Peyer's patch (tissue), 4 donors: ENCODE data around the gene LHX3.

Source experiments
- POLR2A ChIP-seq, 2 donors: fragments of 450-650 bp; IDR thresholded peaks; one replicate each; pipeline ENCODE4 v1.5.1; 2017; ENCODE audit warnings: antibody characterized with exemption in 2 of 2, mild to moderate bottlenecking in 2 of 2, moderate library complexity in 2 of 2
- TF ChIP-seq, protein P1 (sequence below), 6 experiments: fragments of 450-650 bp in 4 of 6; fragments of 200-600 bp in 2 of 6; sonication (generic) in 1 of 6; IDR thresholded peaks; one replicate each; pipeline ENCODE4 v1.5.1; 2017 to 2019; ENCODE audit warnings: antibody characterized with exemption in 6 of 6, mild to moderate bottlenecking in 3 of 6, moderate library complexity in 1 of 6

DNA sequence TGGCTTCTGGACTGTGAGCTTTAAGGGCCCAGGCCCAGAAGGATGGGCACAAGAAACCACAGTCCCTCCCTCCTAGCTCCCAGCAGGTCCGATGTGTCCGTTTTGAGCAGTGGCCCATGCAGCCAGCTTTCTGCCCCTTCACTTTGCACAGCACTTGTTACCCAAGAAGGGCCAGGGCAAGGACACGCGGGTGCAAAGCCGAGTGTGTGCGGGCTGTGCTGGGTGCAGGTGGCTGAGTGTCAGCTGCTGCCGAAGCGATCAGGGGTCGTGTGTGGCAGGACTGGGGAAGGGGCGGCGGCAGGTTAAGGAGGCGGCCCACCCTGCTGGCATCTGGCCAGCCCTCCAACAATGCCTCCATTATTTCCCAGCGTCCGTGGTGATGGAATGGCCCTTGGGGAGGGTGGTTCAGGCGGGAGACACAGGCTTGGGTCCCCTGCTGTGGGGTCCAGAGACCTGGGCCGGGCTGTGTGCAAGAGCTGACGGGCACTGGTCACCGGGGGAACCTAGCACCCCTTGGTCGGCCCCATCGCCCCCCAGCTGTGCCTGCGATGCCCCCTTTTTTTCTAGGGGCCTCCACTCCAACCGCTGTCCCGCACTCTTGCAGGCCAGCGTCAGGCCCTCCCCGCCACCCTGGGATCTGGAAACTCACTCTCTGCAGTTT lies 653 bp downstream of the LHX3 start:
- TF ChIP-seq, protein P1, sequence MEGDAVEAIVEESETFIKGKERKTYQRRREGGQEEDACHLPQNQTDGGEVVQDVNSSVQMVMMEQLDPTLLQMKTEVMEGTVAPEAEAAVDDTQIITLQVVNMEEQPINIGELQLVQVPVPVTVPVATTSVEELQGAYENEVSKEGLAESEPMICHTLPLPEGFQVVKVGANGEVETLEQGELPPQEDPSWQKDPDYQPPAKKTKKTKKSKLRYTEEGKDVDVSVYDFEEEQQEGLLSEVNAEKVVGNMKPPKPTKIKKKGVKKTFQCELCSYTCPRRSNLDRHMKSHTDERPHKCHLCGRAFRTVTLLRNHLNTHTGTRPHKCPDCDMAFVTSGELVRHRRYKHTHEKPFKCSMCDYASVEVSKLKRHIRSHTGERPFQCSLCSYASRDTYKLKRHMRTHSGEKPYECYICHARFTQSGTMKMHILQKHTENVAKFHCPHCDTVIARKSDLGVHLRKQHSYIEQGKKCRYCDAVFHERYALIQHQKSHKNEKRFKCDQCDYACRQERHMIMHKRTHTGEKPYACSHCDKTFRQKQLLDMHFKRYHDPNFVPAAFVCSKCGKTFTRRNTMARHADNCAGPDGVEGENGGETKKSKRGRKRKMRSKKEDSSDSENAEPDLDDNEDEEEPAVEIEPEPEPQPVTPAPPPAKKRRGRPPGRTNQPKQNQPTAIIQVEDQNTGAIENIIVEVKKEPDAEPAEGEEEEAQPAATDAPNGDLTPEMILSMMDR (IDR thresholded peaks at IDR 0.05), result no peak
- no peak for TF ChIP-seq POLR2A (IDR thresholded peaks at IDR 0.05)
